GM19351 (cell line): ENCODE results near the gene GRK1.

Experiments
- ATAC-seq: cut with Tn5 transposase; IDR thresholded peaks from one replicate; pipeline ENCODE4 v1.9.1; 2021; ENCODE audit warnings: mild to moderate bottlenecking, moderate library complexity; ENCODE audit not compliant: unreplicated experiment

The GRK1 gene

GRCh38 chr13:113726961-113727411, 60.0 kb downstream of the GRK1 start:
- ATAC-seq = no peak

DNA sequence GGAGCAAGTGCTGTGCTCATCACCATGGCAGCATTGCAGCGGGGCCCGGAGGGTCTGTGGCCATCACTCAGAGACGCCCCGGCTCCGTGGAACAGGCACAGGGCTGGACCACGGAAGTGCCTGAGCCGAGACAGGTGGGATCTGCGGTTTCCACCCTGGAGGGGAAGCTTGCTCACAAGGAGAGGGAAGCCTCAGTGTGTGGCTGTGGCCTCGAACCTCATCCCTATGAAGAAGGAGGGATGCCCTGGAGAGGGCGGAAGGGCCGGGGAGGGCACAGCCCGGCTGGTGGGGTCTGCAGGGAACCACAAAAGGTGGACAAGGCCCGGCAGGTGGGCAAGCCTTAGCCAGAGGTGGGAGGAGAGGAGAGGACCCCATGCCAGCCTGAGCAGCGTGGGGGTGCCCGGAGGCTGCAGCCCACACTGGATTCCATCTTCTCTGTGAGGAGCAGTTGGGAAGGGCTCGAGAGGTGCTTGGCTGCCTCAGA, 61.6 kb downstream of the GRK1 start:
- ATAC-seq = no peak

GRCh38 chr13:113729187-113730019, 62.4 kb downstream of the GRK1 start:
- no peak for ATAC-seq

GRCh38 chr13:113730258-113730691, 63.3 kb downstream of the GRK1 start:
- no peak for ATAC-seq

DNA sequence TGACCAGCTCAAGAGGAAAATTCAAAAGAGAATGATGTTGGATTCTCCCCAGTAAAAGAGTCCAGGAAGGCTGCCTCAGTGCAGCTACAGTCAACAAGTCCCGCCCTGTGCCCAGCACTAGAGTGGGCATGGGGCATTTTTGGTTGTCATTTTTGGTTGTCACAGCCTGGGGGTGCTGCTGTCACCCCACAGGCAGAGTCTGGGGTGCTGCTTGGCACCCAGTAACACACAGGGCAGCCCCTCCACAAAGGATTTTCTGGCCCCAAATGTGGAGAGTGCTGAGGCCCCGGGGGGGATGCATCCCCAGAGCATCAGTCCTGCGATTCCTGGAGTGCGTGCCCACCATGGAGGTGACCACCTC, 63.8 kb downstream of the GRK1 start:
- no peak for ATAC-seq

GRCh38 chr13:113731192-113732175, 64.5 kb downstream of the GRK1 start:
- ATAC-seq = no peak

DNA sequence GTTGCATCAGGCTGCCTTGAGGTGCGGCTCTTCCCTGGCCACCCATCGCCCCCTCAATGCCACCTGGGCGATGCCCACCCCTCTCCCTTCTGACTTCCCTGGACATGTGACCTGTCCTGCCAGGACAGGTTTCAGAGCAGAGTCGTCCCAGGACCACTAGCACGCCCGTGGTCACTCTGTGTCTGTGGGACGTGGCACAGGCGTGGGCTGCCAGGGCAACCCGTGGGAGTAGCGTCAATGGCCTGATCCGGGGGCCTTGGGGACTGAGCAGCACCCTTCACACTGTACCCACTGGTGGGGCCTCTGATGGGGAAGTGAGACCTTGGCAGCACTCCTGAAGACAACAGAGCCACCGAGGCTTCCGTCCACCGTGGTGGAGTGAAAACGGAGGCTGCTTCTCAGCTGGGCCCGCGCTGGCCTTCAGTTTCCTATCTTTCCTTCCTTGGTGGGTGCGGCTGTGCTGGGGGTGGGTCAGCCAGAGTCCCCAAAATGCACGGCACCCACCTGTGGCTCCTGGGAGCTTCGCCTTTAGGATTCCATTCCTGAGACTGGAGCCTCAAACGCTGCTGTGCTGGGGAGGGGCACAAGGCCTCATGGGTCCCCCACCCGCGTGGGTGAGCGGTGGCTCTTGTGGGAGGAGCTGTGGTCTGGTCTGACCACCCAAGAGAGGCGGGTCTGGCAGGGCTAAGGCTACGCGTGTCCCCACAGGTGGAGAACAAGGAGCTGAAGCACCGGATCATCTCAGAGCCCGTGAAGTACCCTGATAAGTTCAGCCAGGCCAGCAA, 65.3 kb downstream of the GRK1 start:
- ATAC-seq = no peak

DNA sequence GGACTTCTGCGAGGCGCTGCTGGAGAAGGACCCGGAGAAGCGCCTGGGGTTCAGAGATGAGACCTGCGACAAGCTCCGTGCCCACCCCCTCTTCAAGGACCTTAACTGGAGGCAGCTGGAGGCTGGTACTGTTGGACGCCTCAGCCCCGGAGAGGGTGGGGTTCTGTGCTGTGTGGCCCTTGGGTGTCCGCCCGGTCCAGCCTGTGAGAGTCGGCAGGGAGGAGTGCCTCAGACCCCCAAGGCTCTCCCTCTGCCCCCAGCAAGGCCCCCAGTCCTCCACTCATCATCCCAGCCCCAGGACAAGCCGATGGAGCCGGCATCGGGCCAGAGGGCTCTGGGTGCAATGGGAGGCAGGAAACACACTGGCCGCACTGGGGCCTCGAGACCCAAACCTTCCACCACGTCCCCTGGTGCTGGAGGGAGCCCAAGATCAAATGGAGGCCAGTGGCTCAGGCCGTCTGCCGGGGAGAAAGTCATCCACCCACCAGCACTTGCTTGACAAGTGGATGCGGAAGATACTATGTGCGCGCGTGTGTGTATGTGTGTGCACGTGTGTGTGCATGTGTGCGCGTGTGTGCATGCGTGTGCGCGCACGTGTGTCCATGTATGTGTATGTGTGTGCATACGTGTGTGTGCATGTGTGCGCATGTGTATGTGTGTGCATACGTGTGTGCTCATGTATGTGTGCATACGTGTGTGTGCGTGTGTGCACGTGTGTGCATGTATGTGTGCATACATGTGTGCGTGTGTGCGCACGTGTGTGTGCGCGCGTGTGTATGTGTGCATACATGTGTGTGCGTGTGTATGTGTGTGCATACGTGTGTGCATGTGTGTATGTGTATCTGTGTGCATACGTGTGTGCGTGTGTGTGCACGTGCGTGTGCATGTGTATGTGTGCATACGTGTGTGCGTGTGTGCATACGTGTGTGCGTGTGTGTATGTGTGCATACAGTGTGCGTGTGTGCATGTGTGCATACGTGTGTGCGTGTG, 66.2 kb downstream of the GRK1 start:
- ATAC-seq = no peak

GRCh38 chr13:113734099-113734825, 67.2 kb downstream of the GRK1 start:
- no peak for ATAC-seq

DNA sequence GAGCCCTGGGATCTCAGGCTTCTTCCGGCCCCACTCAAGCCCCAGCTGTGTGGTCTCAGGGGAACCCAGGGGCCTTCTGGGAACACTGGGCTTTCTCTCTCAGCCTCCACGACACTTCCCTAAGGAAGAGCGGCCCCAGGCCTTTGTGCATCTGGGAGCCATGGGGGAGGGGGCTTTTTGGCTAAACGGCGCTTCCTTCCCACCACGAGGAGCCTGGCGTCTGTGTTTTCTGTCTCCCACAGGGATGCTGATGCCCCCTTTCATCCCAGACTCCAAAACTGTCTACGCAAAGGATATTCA, 67.8 kb downstream of the GRK1 start:
- no peak for ATAC-seq

GRCh38 chr13:113735194-113735593, 68.2 kb downstream of the GRK1 start:
- no peak for ATAC-seq

- no peak for ATAC-seq
These were observed 68.7 kb downstream of the GRK1 start for GRCh38 chr13:113735750-113736149.

- ATAC-seq = no peak
These were observed 69.3 kb downstream of the GRK1 start for GRCh38 chr13:113736258-113736731.

DNA sequence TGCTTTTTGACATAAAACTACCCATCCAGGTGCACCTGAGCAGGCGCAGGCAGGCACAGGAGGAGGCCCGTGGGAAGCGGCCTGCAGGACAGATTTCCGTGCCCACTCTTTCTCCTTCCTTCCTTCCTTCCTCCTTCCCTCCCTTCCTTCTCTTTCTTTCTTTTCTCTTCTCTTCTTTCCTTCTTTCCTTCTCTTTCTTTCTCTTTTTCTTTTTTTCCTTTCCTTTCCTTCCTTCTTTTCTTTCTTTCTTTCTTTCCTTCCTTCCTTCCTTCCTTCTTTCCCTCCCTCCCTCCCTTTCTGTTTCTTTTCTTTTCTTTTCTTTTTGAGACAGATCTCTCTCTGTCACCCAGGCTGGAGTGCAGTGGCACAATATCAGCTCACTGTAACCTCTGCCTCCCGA, 70.8 kb downstream of the GRK1 start:
- ATAC-seq = no peak

GRCh38 chr13:113739527-113740285, 72.7 kb downstream of the GRK1 start:
- ATAC-seq = no peak

GRCh38 chr13:113740286-113740556, 73.2 kb downstream of the GRK1 start:
- ATAC-seq = no peak

- ATAC-seq = no peak
These were observed 73.6 kb downstream of the GRK1 start for GRCh38 chr13:113740661-113741060.

DNA sequence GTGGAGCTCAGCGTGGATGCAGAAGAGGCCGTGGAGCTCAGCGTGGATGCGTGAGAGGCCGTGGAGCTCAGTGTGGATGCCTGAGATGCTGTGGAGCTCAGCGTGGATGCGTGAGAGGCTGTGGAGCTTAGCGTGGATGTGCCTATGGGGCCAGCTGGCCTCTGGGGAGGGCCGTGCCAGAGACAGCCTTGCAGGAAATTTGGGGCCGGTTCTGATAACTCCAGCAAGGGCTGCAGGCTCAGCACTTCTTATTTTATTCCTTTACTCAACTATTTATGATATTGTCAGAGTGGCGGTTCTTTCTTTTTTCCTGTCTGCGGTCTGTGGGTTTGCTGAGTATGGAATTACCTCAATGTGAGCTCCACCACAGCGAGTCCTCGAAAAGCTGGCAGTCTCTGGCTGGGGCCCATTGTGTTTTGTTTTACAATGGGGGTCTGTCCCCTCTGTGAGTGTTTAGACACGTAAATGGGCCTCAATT, 74.2 kb downstream of the GRK1 start:
- no peak for ATAC-seq
